HL-60 (cell line): Measurements from ENCODE around the gene RYR2.
A peak's percentile ranks its signal among the peaks of the same experiment; 100 is the strongest.

Experiments used
- DNase-seq, 2 experiments: peaks; one replicate each; pipeline ENCODE4 v3.0.0-alpha.2; 2010 to 2020; ENCODE audit warnings: low read depth in 1 of 2, low spot score in 1 of 2
- H3K27ac ChIP-seq: fragments of 250-450 bp; sonication (Bioruptor Pico); replicated peaks from 2 replicates; pipeline ENCODE4 v1.5.1; 2020; ENCODE audit warnings: mild to moderate bottlenecking, moderate library complexity
- H3K27me3 ChIP-seq: fragments of 250-450 bp; sonication (Bioruptor Pico); 2 replicates; pipeline ENCODE4 v1.5.1; 2021; ENCODE audit warnings: mild to moderate bottlenecking, moderate library complexity; ENCODE audit not compliant: insufficient read depth, poor library complexity, severe bottlenecking
- H3K4me3 ChIP-seq: replicated peaks from 2 replicates; pipeline ENCODE4 v1.5.1; 2011; ENCODE audit warnings: mild to moderate bottlenecking, control low read depth, low read length; ENCODE audit not compliant: insufficient read depth
- CTCF ChIP-seq: IDR thresholded peaks from one replicate; pipeline ENCODE4 v1.5.1; 2011; ENCODE audit warnings: low read length, control low read depth, inconsistent platforms; ENCODE audit not compliant: insufficient read depth
- GABPA ChIP-seq: IDR thresholded peaks from 2 replicates; pipeline ENCODE4 v1.6.1; 2012; ENCODE audit warnings: low read depth
- POLR2AphosphoS5 ChIP-seq: IDR thresholded peaks from 2 replicates; pipeline ENCODE4 v1.6.1; 2012; ENCODE audit warnings: low read depth
- REST ChIP-seq: IDR thresholded peaks from 2 replicates; pipeline ENCODE4 v1.6.1; 2012; ENCODE audit warnings: low read depth; ENCODE audit not compliant: insufficient replicate concordance
- SPI1 ChIP-seq: IDR thresholded peaks from 2 replicates; pipeline ENCODE4 v1.6.1; 2012; ENCODE audit warnings: low read depth, mild to moderate bottlenecking, borderline replicate concordance

RYR2 gene

GRCh38 chr1:237799762-237800474, 757.9 kb downstream of the RYR2 start:
- no peaks in the 10 kb centered on the region for H3K27me3 ChIP-seq
- peak; percentile 36 to 69 for DNase-seq
- H3K27ac ChIP-seq, result no peak overlapping the region
- TF ChIP-seq REST (no peak), GABPA (no peak), CTCF (no peak), POLR2AphosphoS5 (no peak), SPI1 (no peak)
- H3K4me3 ChIP-seq, result no peak overlapping the region

GRCh38 chr1:237804516-237804915, 762.5 kb downstream of the RYR2 start:
- no peaks in the 10 kb centered on the region for H3K27me3 ChIP-seq
- DNase-seq, result no peak
- TF ChIP-seq POLR2AphosphoS5 (no peak), REST (no peak), GABPA (no peak)
- H3K27ac ChIP-seq, result no peak overlapping the region
- H3K4me3 ChIP-seq, result no peak overlapping the region

GRCh38 chr1:237809099-237809498, 767.1 kb downstream of the RYR2 start:
- TF ChIP-seq REST (no peak), SPI1 (no peak), CTCF (no peak), GABPA (no peak), POLR2AphosphoS5 (no peak)
- no peaks in the 10 kb centered on the region for H3K27me3 ChIP-seq
- no peak overlapping the region for H3K4me3 ChIP-seq
- DNase-seq, result no peak
- no peak overlapping the region for H3K27ac ChIP-seq
